H1 (cell line): Measurements from ENCODE around the gene UNC5B. TPM values are rescaled to one million over a fixed set of nuclear protein-coding genes. Genes with fewer than 3 reads are reported as not detected.

ENCODE experiments used
- CTCF ChIA-PET: fragments of 300-600 bp; sonication (Branson Sonifier 250); formaldehyde crosslinking; loops from one replicate; lab custom pipeline; 2021; ENCODE audit not compliant: partially characterized antibody; lab: Charles Lee
- POLR2A ChIA-PET: fragments of 300-600 bp; sonication (Branson Sonifier 250); formaldehyde crosslinking; loops from one replicate; lab custom pipeline; 2021; ENCODE audit warnings: inconsistent platforms; ENCODE audit not compliant: partially characterized antibody; lab: Charles Lee
- DNase-seq, 2 experiments: peaks; one replicate each; pipeline versions ENCODE4 v3.0.0 to v3.0.0-alpha.2; 2010 to 2022; ENCODE audit warnings: low spot score in 2 of 2, low read depth in 1 of 2, mixed read lengths in 1 of 2
- FAIRE-seq: peaks from 2 replicates; lab custom pipeline; 2011; peaks lifted over from hg19 to GRCh38; lab: Jason Lieb, UNC
- H2AFZ ChIP-seq: 2 replicates; pipeline ENCODE4 v1.8.1; 2012; ENCODE audit warnings: low read length, inconsistent platforms
- H2AK5ac ChIP-seq: 2 replicates; pipeline ENCODE4 v1.6.1; 2013; ENCODE audit warnings: low read depth, low read length
- H2BK120ac ChIP-seq: replicated peaks from 2 replicates; pipeline ENCODE3; 2013; ENCODE audit warnings: low read depth, low read length, inconsistent platforms
- H2BK12ac ChIP-seq: 2 replicates; pipeline ENCODE4 v1.6.1; 2013; ENCODE audit warnings: low read depth, low read length
- H2BK15ac ChIP-seq: 2 replicates; pipeline ENCODE4 v1.6.1; 2013; ENCODE audit warnings: low read length
- H2BK20ac ChIP-seq: 2 replicates; pipeline ENCODE4 v1.6.1; 2013; ENCODE audit warnings: low read length
- H2BK5ac ChIP-seq: 2 replicates; pipeline ENCODE4 v1.6.1; 2013; ENCODE audit warnings: low read depth, low read length
- H3K14ac ChIP-seq: 2 replicates; pipeline ENCODE4 v1.6.1; 2013; ENCODE audit warnings: inconsistent platforms; ENCODE audit not compliant: insufficient read length
- H3K18ac ChIP-seq: 2 replicates; pipeline ENCODE4 v1.6.1; 2013; ENCODE audit warnings: low read length; ENCODE audit errors: extremely low read depth
- H3K23ac ChIP-seq: 2 replicates; pipeline ENCODE4 v1.6.1; 2013; ENCODE audit warnings: inconsistent platforms; ENCODE audit not compliant: insufficient read length
- H3K23me2 ChIP-seq: 2 replicates; pipeline ENCODE4 v1.6.1; 2013; ENCODE audit warnings: low read depth, low read length
- H3K27ac ChIP-seq: 2 replicates; pipeline ENCODE4 v1.6.1; 2011; ENCODE audit warnings: low read depth, low read length, inconsistent platforms
- H3K27me3 ChIP-seq, 4 experiments: replicated peaks in 1 of 4; 1 replicate in 1 of 4; 2 replicates in 3 of 4; pipeline versions ENCODE4 v1.6.1 to v1.8.1; 2011 to 2013; ENCODE audit warnings: low read length in 3 of 4, mild to moderate bottlenecking in 3 of 4, inconsistent platforms in 2 of 4, mixed read lengths in 2 of 4, moderate library complexity in 1 of 4; ENCODE audit not compliant: control insufficient read depth in 3 of 4, insufficient read depth in 3 of 4; ENCODE audit errors: extremely low read depth in 1 of 4
- H3K36me3 ChIP-seq, 4 experiments: 2 replicates each; pipeline versions ENCODE4 v1.6.1 to v1.8.1; 2011 to 2013; ENCODE audit warnings: mild to moderate bottlenecking in 4 of 4, low read length in 3 of 4, moderate library complexity in 2 of 4, control low read depth in 1 of 4, inconsistent platforms in 1 of 4; ENCODE audit not compliant: insufficient read depth in 4 of 4, control insufficient read depth in 2 of 4
- H3K4ac ChIP-seq: replicated peaks from 2 replicates; pipeline ENCODE3; 2013; ENCODE audit warnings: low read length, low read depth, mixed read lengths, inconsistent platforms; ENCODE audit not compliant: insufficient read length
- H3K4me1 ChIP-seq, 4 experiments: replicated peaks in 1 of 4; 1 replicate in 1 of 4; 2 replicates in 3 of 4; pipeline versions ENCODE4 v1.6.1 to v1.8.1; 2011 to 2013; ENCODE audit warnings: low read length in 3 of 4, inconsistent platforms in 2 of 4, mixed read lengths in 1 of 4; ENCODE audit not compliant: insufficient read depth in 4 of 4, control insufficient read depth in 3 of 4
- H3K4me2 ChIP-seq, 2 experiments: 2 replicates each; pipeline versions ENCODE4 v1.6.1 to v1.8.1; 2011 to 2013; ENCODE audit warnings: low read depth in 2 of 2, low read length in 2 of 2, control low read depth in 1 of 2, inconsistent platforms in 1 of 2, mild to moderate bottlenecking in 1 of 2; ENCODE audit not compliant: insufficient read depth in 1 of 2
- H3K4me3 ChIP-seq, 4 experiments: fragments of 200-600, 300-600 bp in 1 of 4; sonication (generic), shearing (Covaris generic), sonication (Bioruptor Twin) in 1 of 4; 2 replicates each; pipeline versions ENCODE4 v1.5.1 to v1.8.1; 2011 to 2016; ENCODE audit warnings: low read length in 4 of 4, low read depth in 3 of 4, control low read depth in 2 of 4, inconsistent platforms in 2 of 4, mild to moderate bottlenecking in 2 of 4, mixed read lengths in 1 of 4, moderate library complexity in 1 of 4; ENCODE audit not compliant: insufficient read depth in 2 of 4; ENCODE audit errors: extremely low read depth in 1 of 4
- H3K56ac ChIP-seq: replicated peaks from 2 replicates; pipeline ENCODE3; 2013; ENCODE audit warnings: low read depth, mild to moderate bottlenecking, mixed read lengths, low read length, inconsistent platforms; ENCODE audit not compliant: insufficient read length
- H3K79me1 ChIP-seq: 2 replicates; pipeline ENCODE4 v1.6.1; 2013; ENCODE audit warnings: low read depth, low read length, control low read depth
- H3K79me2 ChIP-seq, 2 experiments: 2 replicates each; pipeline versions ENCODE4 v1.6.1 to v1.8.1; 2012 to 2013; ENCODE audit warnings: low read length in 2 of 2, mild to moderate bottlenecking in 2 of 2, inconsistent platforms in 1 of 2; ENCODE audit not compliant: insufficient read depth in 2 of 2, control insufficient read depth in 1 of 2
- H3K9ac ChIP-seq, 4 experiments: replicated peaks in 1 of 4; 1 replicate in 1 of 4; 2 replicates in 3 of 4; pipeline versions ENCODE4 v1.6.1 to v1.8.1; 2011 to 2013; ENCODE audit warnings: low read depth in 3 of 4, low read length in 3 of 4, control low read depth in 2 of 4, mild to moderate bottlenecking in 2 of 4, moderate library complexity in 2 of 4, inconsistent platforms in 1 of 4; ENCODE audit errors: extremely low read depth in 1 of 4
- H3K9me3 ChIP-seq, 2 experiments: 2 replicates each; pipeline versions ENCODE4 v1.6.1 to v1.8.1; 2012 to 2013; ENCODE audit warnings: mild to moderate bottlenecking in 2 of 2, moderate library complexity in 2 of 2, control low read depth in 1 of 2, inconsistent platforms in 1 of 2, low read depth in 1 of 2, low read length in 1 of 2, mixed read lengths in 1 of 2; ENCODE audit not compliant: insufficient read depth in 2 of 2
- H4K20me1 ChIP-seq, 2 experiments: replicated peaks in 1 of 2; 2 replicates each; pipeline versions ENCODE3 to v1.8.1; 2011 to 2013; ENCODE audit warnings: inconsistent platforms in 2 of 2, low read length in 2 of 2, mild to moderate bottlenecking in 1 of 2; ENCODE audit not compliant: insufficient read depth in 2 of 2, control insufficient read depth in 1 of 2
- H4K5ac ChIP-seq: 2 replicates; pipeline ENCODE4 v1.6.1; 2013; ENCODE audit warnings: low read length, low read depth, mixed read lengths, inconsistent platforms; ENCODE audit not compliant: insufficient read length
- H4K8ac ChIP-seq: 2 replicates; pipeline ENCODE4 v1.8.0; 2013; ENCODE audit warnings: mild to moderate bottlenecking, moderate library complexity, low read length, inconsistent platforms; ENCODE audit not compliant: insufficient read depth; ENCODE audit errors: extremely low read depth
- H4K91ac ChIP-seq: replicated peaks from 2 replicates; pipeline ENCODE3; 2013; ENCODE audit warnings: low read length, mixed read lengths, inconsistent platforms; ENCODE audit not compliant: insufficient read length
- EGR1 ChIP-seq: IDR thresholded peaks from 2 replicates; pipeline ENCODE4 v1.6.1; 2011; ENCODE audit warnings: low read depth, low read length, borderline replicate concordance
- MAX ChIP-seq: IDR thresholded peaks from 2 replicates; pipeline ENCODE4 v1.6.1; 2012; ENCODE audit warnings: inconsistent platforms
- NRF1 ChIP-seq: IDR thresholded peaks from 2 replicates; pipeline ENCODE4 v1.6.1; 2011; ENCODE audit warnings: mild to moderate bottlenecking, low read depth, low read length, improper control_type of control experiment
- POLR2A ChIP-seq, 2 experiments: IDR thresholded peaks; 1 replicate in 1 of 2; 2 replicates in 1 of 2; pipeline ENCODE4 v1.6.1; 2011; ENCODE audit warnings: low read depth in 2 of 2, low read length in 2 of 2, mild to moderate bottlenecking in 2 of 2; ENCODE audit errors: control extremely low read depth in 1 of 2
- RAD21 ChIP-seq, 2 experiments: IDR thresholded peaks in 1 of 2; conservative IDR thresholded peaks in 1 of 2; 2 replicates each; pipeline ENCODE4 v1.6.1; 2011; ENCODE audit warnings: low read depth in 2 of 2, low read length in 2 of 2, improper control_type of control experiment in 1 of 2, inconsistent platforms in 1 of 2, mild to moderate bottlenecking in 1 of 2, moderate library complexity in 1 of 2
- SRF ChIP-seq: IDR thresholded peaks from 2 replicates; pipeline ENCODE4 v1.6.1; 2011; ENCODE audit warnings: mild to moderate bottlenecking, low read depth, low read length, moderate library complexity
- SUZ12 ChIP-seq: fragments of 200-600 bp; sonication (generic); IDR thresholded peaks from 2 replicates; pipeline ENCODE4 v1.6.1; 2012; ENCODE audit warnings: mild to moderate bottlenecking, inconsistent platforms, low read length, moderate library complexity, mixed read lengths
- WGBS, 2 experiments: shearing (Covaris generic) in 1 of 2; methylation state at CpG; one replicate each; pipeline versions ENCODE4 v1.1.6 to v1.1.7; 2013 to 2015; ENCODE audit warnings: low lambda C conversion rate in 2 of 2, mixed read lengths in 2 of 2, inconsistent platforms in 1 of 2, low coverage in 1 of 2, missing lambda C conversion rate in 1 of 2; ENCODE audit not compliant: insufficient replicate concordance in 2 of 2, insufficient coverage in 1 of 2, insufficient read length in 1 of 2; ENCODE audit errors: extremely low coverage in 1 of 2, missing lambda C conversion rate in 1 of 2; 5-methylcytosine and 5-hydroxymethylcytosine counted together
- polyA plus RNA-seq, 7 experiments: library from polyadenylated mRNA; depleted of rRNA in 3 of 7; stranded (reverse) in 5 of 7; unstranded in 2 of 7; fragments of >200 nt in 5 of 7; fragments of 200-250 nt in 2 of 7; gene quantifications; 1 replicate in 5 of 7; 2 replicates in 1 of 7; 4 replicates in 1 of 7; pipeline versions ENCODE4 v1.2.1 to v1.2.3, GENCODE V29; 2011 to 2013; ENCODE audit warnings: missing spikeins in 2 of 7, mixed read lengths in 2 of 7
- total RNA-seq: library from RNA; stranded (reverse); fragmentation: NEBNext Ultra II Directional; extraction: Animal tissue kit (Norgen Biotek cat#: 25700); gene quantifications from 2 replicates; pipeline ENCODE4 v1.2.1, GENCODE V29; 2021
- TF ChIP-seq, protein P1 (sequence below), 3 experiments: IDR thresholded peaks; 1 replicate in 2 of 3; 2 replicates in 1 of 3; pipeline versions ENCODE4 v1.5.1 to v1.6.1; 2011; ENCODE audit warnings: low read length in 3 of 3, mild to moderate bottlenecking in 3 of 3, inconsistent platforms in 2 of 3, low read depth in 1 of 3, moderate library complexity in 1 of 3; ENCODE audit not compliant: insufficient read depth in 1 of 3; ENCODE audit errors: control extremely low read depth in 1 of 3
- TF ChIP-seq, protein P2 (sequence below): IDR thresholded peaks from 2 replicates; pipeline ENCODE4 v1.6.1; 2012; ENCODE audit warnings: low read length, inconsistent platforms

UNC5B gene
- total and polyA plus RNA-seq, 2 of the 8 experiments (the other 6 are each of a cell fraction or from before 2014, with no cell fraction given): 27.9 to 31.8 TPM

- H3K9ac ChIP-seq: no peak overlapping the region
- WGBS, 2 experiments: 92% methylated on average over 5 of the region's 5 CpGs; no CpG with 5 or more reads in 1 of the 2 experiments
- H3K56ac ChIP-seq: no peak overlapping the region
- no peaks in the 10 kb centered on the region; a peak in 3 of 7 replicates for H3K4me1 ChIP-seq
- peaks cover 3 to 4% of the 10 kb centered on the region in 2 experiments; a peak in 3 of 4 replicates for H3K9me3 ChIP-seq
- no peak overlapping the region for H2BK20ac ChIP-seq
- FAIRE-seq (no peak), DNase-seq (no peak)
- H3K79me2 ChIP-seq: no peaks in the 10 kb centered on the region
- H2AK5ac ChIP-seq: no peak overlapping the region
- no peaks in the 10 kb centered on the region for H4K20me1 ChIP-seq
- H2BK5ac ChIP-seq: no peak overlapping the region
- no peaks in the 10 kb centered on the region for H3K27me3 ChIP-seq
- ChIA-PET CTCF (interaction anchor here (0.6 to 4.5 kb wide), 7 partner anchors 9 to 278 kb away, joined by 3 to 23 read pairs (median 4); no protein-coding TSS in a partner anchor), POLR2A (no interaction called here)
- H3K23ac ChIP-seq: no peak overlapping the region
- H2BK12ac ChIP-seq: no peak overlapping the region
- no peak overlapping the region for H4K91ac ChIP-seq
- no peak overlapping the region for H2BK15ac ChIP-seq
- no peak overlapping the region for H3K27ac ChIP-seq
- no peaks in the 10 kb centered on the region; the same call in 1 of the 2 replicates for H3K23me2 ChIP-seq
- H3K36me3 ChIP-seq: no peaks in the 10 kb centered on the region
- H4K5ac ChIP-seq: no peak overlapping the region
- H3K14ac ChIP-seq: no peak overlapping the region
- no peak overlapping the region for H3K18ac ChIP-seq
- no peak overlapping the region for H3K4ac ChIP-seq
- no peak overlapping the region for H4K8ac ChIP-seq
- H3K4me2 ChIP-seq: no peak overlapping the region
- no peak overlapping the region for H2AFZ ChIP-seq
- no peak overlapping the region for H2BK120ac ChIP-seq
- no peaks in the 10 kb centered on the region for H3K79me1 ChIP-seq
- no peak overlapping the region for H3K4me3 ChIP-seq
- TF ChIP-seq POLR2A (IDR thresholded peaks at IDR 0.05; ENCODE audit: control extremely low read depth in 1 of 2, low read depth in 2 of 2, low read length in 2 of 2) (no peak), RAD21 (IDR thresholded peaks at IDR 0.05 in 1 of 2, conservative IDR thresholded peaks at IDR 0.05 in 1 of 2; ENCODE audit: low read depth in 2 of 2, low read length in 2 of 2) (no peak), NRF1 (no peak), SUZ12 (no peak), MAX (no peak), SRF (no peak), EGR1 (no peak)
- TF ChIP-seq, protein P1, sequence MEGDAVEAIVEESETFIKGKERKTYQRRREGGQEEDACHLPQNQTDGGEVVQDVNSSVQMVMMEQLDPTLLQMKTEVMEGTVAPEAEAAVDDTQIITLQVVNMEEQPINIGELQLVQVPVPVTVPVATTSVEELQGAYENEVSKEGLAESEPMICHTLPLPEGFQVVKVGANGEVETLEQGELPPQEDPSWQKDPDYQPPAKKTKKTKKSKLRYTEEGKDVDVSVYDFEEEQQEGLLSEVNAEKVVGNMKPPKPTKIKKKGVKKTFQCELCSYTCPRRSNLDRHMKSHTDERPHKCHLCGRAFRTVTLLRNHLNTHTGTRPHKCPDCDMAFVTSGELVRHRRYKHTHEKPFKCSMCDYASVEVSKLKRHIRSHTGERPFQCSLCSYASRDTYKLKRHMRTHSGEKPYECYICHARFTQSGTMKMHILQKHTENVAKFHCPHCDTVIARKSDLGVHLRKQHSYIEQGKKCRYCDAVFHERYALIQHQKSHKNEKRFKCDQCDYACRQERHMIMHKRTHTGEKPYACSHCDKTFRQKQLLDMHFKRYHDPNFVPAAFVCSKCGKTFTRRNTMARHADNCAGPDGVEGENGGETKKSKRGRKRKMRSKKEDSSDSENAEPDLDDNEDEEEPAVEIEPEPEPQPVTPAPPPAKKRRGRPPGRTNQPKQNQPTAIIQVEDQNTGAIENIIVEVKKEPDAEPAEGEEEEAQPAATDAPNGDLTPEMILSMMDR (IDR thresholded peaks at IDR 0.05; ENCODE audit: control extremely low read depth in 1 of 3, insufficient read depth in 1 of 3, low read depth in 1 of 3, low read length in 3 of 3): no peak
- TF ChIP-seq, protein P2, sequence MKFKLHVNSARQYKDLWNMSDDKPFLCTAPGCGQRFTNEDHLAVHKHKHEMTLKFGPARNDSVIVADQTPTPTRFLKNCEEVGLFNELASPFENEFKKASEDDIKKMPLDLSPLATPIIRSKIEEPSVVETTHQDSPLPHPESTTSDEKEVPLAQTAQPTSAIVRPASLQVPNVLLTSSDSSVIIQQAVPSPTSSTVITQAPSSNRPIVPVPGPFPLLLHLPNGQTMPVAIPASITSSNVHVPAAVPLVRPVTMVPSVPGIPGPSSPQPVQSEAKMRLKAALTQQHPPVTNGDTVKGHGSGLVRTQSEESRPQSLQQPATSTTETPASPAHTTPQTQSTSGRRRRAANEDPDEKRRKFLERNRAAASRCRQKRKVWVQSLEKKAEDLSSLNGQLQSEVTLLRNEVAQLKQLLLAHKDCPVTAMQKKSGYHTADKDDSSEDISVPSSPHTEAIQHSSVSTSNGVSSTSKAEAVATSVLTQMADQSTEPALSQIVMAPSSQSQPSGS: no peak
Measured at GRCh38 chr10:71203716-71204115, 8.7 kb upstream of the UNC5B start.
